Prostate gland (tissue), 2 donors: ENCODE measurements around the gene CAB39L.

Experiments used
- POLR2A ChIP-seq: fragments of 450-650 bp; IDR thresholded peaks from one replicate; pipeline ENCODE4 v1.6.1; 2016; ENCODE audit warnings: antibody characterized with exemption, mild to moderate bottlenecking
- POLR2AphosphoS5 ChIP-seq: sonication (generic); formaldehyde crosslinking; IDR thresholded peaks from one replicate; pipeline ENCODE4 v1.6.1; 2017; ENCODE audit warnings: antibody characterized with exemption
- TF ChIP-seq, protein P1 (sequence below), 4 experiments: fragments of 200-600 bp in 2 of 4; fragments of 450-650 bp in 2 of 4; sonication (generic) in 2 of 4; IDR thresholded peaks; 1 replicate in 3 of 4; 2 replicates in 1 of 4; pipeline ENCODE4 v1.5.1; 2016 to 2019; ENCODE audit warnings: antibody characterized with exemption in 4 of 4, mild to moderate bottlenecking in 2 of 4, moderate library complexity in 2 of 4

DNA sequence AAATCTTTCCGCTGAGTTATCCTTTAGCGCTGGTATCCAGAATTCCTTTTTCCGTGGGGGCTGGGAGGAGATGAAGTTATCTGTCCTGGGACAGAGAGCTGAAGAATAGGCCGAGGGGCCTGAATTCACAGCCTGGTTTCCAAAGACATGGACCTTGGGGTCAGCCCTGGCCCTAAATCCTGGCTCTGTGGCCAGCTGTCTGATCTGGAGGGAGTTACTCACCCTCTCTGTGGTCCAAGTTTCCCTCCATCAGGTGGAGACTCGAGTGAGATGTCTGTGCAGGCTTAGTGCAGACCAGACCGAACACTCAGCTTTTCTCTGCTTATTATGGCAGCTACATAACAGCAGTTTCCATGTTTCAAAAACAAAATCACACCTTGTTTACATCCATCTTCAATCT lies 136.5 kb downstream of the CAB39L start:
- TF ChIP-seq, protein P1, sequence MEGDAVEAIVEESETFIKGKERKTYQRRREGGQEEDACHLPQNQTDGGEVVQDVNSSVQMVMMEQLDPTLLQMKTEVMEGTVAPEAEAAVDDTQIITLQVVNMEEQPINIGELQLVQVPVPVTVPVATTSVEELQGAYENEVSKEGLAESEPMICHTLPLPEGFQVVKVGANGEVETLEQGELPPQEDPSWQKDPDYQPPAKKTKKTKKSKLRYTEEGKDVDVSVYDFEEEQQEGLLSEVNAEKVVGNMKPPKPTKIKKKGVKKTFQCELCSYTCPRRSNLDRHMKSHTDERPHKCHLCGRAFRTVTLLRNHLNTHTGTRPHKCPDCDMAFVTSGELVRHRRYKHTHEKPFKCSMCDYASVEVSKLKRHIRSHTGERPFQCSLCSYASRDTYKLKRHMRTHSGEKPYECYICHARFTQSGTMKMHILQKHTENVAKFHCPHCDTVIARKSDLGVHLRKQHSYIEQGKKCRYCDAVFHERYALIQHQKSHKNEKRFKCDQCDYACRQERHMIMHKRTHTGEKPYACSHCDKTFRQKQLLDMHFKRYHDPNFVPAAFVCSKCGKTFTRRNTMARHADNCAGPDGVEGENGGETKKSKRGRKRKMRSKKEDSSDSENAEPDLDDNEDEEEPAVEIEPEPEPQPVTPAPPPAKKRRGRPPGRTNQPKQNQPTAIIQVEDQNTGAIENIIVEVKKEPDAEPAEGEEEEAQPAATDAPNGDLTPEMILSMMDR (IDR thresholded peaks at IDR 0.05): no peak
- no peak for TF ChIP-seq POLR2A
- no peak for TF ChIP-seq POLR2AphosphoS5
